ENCODE results near the gene WDR33. TPM values are rescaled to one million over a fixed set of nuclear protein-coding genes. Genes with fewer than 3 reads are reported as not detected.

WDR33 gene
- total RNA-seq, 1 experiment from 2014 or later: 29.1 TPM

DNA sequence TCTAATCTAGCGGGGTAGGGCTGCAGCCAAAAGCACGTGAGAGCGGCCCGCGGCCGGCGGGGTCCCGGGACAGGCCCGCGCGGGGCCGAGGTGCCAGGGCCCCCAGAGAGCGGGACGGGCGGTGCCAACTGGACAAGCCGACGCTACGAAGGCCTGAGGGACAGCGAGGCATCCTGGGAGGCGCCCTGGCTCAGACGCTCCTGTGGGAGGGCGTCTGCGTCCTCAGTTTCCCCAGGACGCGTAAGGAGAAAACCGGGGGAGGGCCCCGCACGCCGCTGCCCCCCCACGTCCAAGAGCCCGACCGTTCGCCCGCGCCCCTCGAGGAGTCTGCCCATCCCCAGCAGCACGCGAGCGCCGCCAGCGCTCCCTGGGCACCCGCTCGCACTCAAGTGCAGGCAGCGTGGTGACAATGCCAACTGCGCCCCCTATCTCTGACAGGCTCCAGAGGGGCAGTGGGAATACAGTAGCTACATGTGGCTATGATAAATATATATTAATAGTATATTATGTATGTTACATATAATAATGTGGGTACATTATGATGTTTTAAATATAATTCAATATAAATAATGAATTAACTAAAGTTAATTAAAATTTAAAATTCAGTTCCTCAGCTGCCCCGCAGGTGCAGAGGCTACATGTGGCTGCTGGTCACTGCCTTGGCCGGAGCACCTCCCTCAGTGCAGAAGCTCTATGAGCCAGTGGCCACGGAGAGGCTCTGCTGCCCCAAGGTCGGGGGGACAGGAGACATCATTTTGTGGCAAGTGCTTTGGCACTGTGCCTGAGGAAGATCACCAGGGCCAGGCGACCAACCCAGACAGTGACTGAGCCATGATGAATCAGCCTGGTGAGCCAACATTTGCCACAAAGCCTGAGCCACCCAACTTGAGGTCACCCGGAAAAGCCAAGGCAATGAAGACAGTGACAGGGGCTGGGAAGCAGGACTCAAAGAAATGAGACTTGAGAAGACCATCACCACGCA is 115.2 kb downstream of the WDR33 start:
- peak; percentile 66 for DNase-seq (ENCODE audit: low spot score)

GRCh38 chr2:127694986-127695385 is 116.0 kb downstream of the WDR33 start:
- no peak for DNase-seq (ENCODE audit: low spot score)

DNA sequence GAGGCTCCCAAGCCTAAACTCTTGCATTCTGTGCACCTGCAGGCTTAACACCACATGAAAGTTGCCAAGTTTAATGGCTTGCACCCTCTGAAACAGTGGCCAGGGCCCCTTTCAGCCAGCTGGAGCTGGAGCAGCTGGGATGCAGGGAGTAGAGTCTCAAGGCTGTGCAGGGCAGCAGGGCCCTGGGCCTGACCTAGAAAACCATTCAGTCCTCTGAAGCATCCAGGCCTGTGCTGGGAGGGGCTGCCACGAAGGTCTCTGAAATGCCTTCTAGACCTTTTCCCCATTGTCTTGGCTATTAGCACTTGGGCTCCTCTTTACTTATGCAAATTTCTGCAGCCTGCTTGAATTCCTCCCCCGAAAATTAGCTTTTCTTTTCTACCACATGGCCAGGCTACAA is 120.3 kb downstream of the WDR33 start:
- DNase-seq (ENCODE audit: low spot score): no peak

DNA sequence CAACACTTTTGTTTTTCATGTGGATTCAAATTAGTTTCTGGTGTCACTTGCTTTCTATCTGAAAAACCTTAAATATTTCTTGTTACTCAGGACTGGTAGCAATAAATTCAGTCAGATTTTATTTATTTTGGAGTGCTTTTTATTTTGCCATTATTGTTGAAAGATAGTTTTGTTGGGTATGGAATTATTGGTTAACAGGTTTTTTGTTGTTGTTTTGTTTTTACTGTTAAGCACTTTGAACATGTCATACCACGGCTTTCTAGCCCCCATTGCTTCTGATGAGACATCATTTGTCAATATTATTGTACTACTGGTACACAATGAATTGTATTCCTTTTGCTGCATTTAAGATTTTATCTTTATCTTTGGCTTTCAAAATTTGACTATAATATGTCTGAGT is 122.6 kb downstream of the WDR33 start:
- no peak for DNase-seq (ENCODE audit: low spot score)

DNA sequence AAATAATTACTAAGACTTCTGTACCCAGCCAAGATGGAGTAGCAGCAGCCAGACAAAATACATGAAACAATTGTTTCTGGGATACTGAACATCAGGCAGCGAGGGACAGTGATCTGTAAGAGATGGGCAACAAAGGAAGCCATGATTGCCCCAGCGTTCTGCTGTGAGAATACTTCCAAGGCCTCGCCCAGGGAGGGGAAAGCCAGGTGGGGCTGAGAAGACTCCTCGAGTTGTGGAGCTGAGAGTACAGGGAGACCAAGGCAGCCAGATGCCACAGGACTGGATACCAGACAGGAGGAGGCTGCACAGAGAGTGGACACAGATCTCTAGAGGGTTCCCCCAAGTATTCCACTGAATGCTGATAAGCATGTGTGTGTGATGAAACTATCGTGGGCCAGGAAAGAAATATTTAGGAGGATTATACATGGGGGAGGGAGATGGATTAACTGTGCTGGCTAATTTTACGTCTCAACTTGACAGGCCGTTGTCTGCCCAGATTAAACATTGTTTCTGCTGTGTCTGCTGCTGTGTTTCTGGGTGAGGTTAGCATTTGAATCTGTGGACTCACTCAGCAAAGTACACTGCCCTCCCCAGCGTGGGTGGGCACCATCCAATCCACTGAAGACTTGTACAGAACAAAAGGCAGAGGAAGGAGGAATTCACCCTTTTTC is 125.4 kb downstream of the WDR33 start:
- no peak for DNase-seq (ENCODE audit: low spot score)

- no peak for DNase-seq (ENCODE audit: low spot score)
Observed at GRCh38 chr2:127683757-127684156, 127.2 kb downstream of the WDR33 start.

- no peak for DNase-seq (ENCODE audit: low spot score)
Observed at GRCh38 chr2:127683056-127683455, 127.9 kb downstream of the WDR33 start.

- no peak for DNase-seq (ENCODE audit: low spot score)
Observed at GRCh38 chr2:127681976-127682857, 128.8 kb downstream of the WDR33 start.

GRCh38 chr2:127681288-127681804 is 129.6 kb downstream of the WDR33 start:
- DNase-seq (ENCODE audit: low spot score): no peak

DNA sequence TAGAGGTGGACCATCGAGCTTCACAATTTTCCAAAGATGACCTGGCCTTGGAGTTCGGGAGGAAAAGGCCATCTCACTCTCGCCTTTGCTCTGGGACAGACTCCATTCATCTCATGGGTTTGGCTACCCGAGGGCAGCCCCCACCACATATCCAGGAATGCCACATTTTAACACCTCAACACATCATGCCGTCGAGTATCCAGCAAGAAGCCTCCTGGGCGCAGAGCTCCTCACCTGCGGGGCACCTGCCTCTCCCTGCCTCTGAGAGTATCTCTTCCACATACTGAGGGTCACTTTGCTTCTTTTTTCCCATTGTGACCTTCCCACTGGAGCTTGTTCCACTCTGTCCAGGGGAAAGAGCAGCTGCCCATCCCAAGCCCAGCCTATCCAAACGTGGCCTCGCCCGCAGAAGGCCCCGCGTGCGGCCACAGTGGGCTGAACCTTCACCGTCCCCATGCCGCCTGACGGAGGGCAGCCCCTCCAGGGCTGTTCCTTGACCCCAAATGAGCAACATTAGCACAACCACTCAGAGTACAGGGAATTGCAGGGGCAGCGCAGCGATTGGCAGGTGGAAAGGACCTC is 130.2 kb downstream of the WDR33 start:
- no peak for DNase-seq (ENCODE audit: low spot score)

DNA sequence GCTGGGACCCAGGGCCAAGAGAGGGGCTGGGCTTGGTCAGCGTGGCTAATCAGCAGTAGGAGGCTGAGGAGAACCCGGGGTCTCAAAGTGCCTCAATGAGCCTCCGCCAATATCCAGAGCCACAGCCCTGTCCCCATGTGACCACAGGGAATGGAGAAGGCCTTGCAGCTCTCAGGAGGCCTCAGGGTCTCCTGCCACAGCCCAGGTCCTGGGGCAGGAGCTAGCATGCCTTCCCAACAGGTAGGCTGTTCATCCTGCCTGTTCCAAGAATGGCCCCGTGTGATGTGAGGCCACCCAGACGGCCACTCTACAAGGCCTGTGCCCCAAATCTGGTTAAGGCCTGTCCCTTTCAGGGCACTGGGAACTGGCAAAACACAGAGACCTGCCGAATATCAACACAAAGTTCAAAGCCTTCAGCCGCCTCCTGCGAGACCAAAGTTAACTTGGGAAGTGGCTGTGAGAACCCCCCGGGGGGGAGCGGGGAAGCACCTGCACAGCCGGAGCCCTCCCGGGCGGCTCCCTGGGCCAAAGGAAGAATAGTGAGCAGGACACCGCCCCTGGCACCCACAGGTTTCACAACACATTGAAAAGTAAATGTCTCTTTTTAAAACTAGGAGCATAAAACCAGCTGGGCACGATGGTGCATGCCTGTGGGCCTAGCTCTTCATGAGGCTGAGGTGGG is 131.2 kb downstream of the WDR33 start:
- DNase-seq (ENCODE audit: low spot score): no peak

- no peak for DNase-seq (ENCODE audit: low spot score)
Observed at GRCh38 chr2:127678991-127679390, 132.0 kb downstream of the WDR33 start.

GRCh38 chr2:127678531-127678930 is 132.4 kb downstream of the WDR33 start:
- DNase-seq (ENCODE audit: low spot score): no peak

GRCh38 chr2:127676906-127677305 is 134.1 kb downstream of the WDR33 start:
- DNase-seq (ENCODE audit: low spot score): no peak

DNA sequence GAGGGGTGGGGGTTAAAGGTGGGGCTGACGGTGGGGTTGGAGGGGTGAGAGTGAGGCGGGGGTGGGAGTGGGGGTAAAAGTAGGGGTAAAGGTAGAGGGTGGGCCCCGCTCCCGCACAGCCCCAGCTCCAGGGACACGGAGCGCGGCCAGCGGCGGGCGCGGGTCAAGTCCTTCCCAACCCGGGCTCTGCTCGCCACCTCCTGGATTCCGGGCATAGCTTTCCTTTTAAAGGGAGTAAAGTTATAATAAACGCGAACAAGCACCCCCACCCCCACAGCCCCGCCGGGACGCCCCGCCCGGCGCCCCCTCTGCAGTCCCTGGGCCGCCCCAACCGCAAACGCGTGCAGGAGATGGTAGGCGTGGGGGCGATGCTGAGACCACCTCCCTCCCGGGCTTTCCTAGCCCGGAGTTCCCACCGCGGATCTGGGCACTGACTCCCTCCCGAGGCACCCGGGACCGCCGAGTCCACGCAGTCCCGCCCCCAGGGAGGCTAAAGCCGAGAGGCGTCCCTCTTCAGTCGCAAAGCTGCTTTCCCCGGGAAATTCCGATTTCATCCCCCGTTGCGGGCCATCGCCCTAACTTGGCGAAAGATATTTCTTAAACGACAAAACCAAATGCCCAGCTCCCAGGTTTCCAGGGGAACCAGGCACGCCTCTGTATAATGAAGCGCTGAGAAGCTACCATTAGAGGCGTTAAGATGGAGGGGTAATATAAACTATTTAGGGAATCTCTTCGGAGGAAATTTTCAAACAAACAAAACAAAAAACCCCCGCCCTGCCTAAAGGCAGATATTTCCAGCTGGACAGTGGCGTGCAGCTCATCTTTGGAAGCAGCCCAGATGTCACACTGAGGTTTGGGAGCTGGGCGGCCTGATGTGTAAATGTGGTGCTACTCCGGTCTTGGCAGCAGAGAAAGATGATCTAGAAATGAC is 135.4 kb downstream of the WDR33 start, which contains the start of gene LIMS2:
Gene LIMS2, minus strand, starts transcription at position 200 of the 931 bp plus-strand sequence. CDS start 506 bp downstream, outside the sequence.
- peak; percentile 49 for DNase-seq (ENCODE audit: low spot score)

GRCh38 chr2:127674241-127675209 is 136.4 kb downstream of the WDR33 start:
- peak; percentile 25 for DNase-seq (ENCODE audit: low spot score)

DNA sequence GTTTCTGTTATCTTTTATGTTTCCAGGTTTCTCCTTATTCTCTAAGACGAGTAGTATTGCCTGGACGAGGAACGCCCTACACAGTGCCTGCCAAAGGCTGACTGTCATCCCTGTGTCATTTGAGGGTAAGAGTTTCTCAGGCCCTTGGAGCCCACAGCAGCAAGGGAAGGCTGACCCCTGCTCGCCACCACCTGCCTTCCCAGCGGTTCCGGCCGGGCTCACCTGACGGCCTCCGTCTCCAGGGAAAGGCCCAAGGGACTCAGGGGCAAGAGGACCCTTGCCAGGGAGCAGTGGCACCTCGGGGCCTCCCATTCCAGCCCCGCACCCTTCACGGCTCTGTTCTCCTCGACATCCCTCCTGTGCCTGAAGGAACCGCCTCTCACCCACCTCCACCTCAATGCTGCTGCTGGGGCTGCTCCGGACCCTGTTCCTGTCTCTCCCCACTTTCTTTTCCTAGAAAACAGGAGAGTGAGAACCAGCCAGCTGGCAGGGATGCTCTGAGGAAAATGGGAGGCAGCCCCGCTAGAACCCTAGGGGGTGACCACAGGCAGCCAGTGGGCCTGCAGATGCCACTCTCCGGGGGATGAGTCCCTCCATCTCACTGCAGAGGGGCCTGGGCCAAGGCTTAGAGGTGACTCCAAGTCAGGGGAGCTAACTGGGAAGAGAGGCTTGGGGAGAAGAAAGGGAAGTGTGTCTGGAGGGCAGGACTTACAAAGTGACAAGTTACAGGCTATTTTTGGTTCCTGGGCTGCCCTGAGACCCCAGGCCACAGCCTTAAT is 137.5 kb downstream of the WDR33 start:
- DNase-seq (ENCODE audit: low spot score): no peak
